MCF 10A (cell line): ENCODE measurements around the gene NFIX. TPM values are rescaled to one million over a fixed set of nuclear protein-coding genes. Genes with fewer than 3 reads are reported as not detected.

Experiments
- BruUV-seq: library from RNA; stranded (reverse); fragments of 400-500 nt; replicated peaks from 2 replicates; lab custom pipeline; 2021; lab: Mats Ljungman, UMichigan
- CTCF ChIA-PET: fragments of 300-600 bp; sonication (Branson Sonifier 250); formaldehyde crosslinking; extraction: SDS; loops from one replicate; lab custom pipeline; 2021; ENCODE audit warnings: antibody characterized with exemption, inconsistent platforms; lab: Yijun Ruan, JAX
- POLR2A ChIA-PET: fragments of 300-600, 350-650 bp; sonication (Branson Sonifier 250); formaldehyde crosslinking; extraction: SDS; loops from one replicate; lab custom pipeline; 2020; ENCODE audit warnings: antibody characterized with exemption, inconsistent platforms; lab: Yijun Ruan, JAX
- DNase-seq: peaks from one replicate; pipeline ENCODE4 v3.0.0-alpha.2; 2018; ENCODE audit not compliant: unreplicated experiment
- H3K27ac Mint-ChIP-seq: one replicate; pipeline ENCODE4 v1.8.0; 2022; ENCODE audit warnings: mild to moderate bottlenecking, low read depth, mixed read lengths; ENCODE audit not compliant: unreplicated experiment
- H3K27me3 Mint-ChIP-seq: one replicate; pipeline ENCODE4 v1.8.0; 2022; ENCODE audit warnings: mixed read lengths; ENCODE audit not compliant: insufficient read depth, unreplicated experiment
- H3K36me3 Mint-ChIP-seq: one replicate; pipeline ENCODE4 v1.8.0; 2022; ENCODE audit warnings: mild to moderate bottlenecking, moderate library complexity, mixed read lengths; ENCODE audit not compliant: insufficient read depth, unreplicated experiment
- H3K4me1 Mint-ChIP-seq: one replicate; pipeline ENCODE4 v1.8.0; 2022; ENCODE audit warnings: mixed read lengths; ENCODE audit not compliant: insufficient read depth, unreplicated experiment
- H3K4me3 Mint-ChIP-seq: one replicate; pipeline ENCODE4 v1.8.0; 2022; ENCODE audit warnings: mild to moderate bottlenecking, moderate library complexity, mixed read lengths; ENCODE audit not compliant: unreplicated experiment
- H3K9me3 Mint-ChIP-seq: one replicate; pipeline ENCODE4 v1.8.0; 2022; ENCODE audit warnings: mixed read lengths; ENCODE audit not compliant: unreplicated experiment
- CTCF ChIP-seq: fragments of 200-600 bp; IDR thresholded peaks from one replicate; pipeline ENCODE4 v1.8.0; 2022; ENCODE audit warnings: antibody characterized with exemption, mild to moderate bottlenecking; ENCODE audit not compliant: unreplicated experiment
- intact Hi-C: fragments of 100-400 bp; cut with micrococcal nuclease; formaldehyde crosslinking; loops from 2 replicates; pipeline ENCODE4 v1.14.1; 2022
- total RNA-seq: library from RNA; stranded (reverse); gene quantifications from 2 replicates; pipeline ENCODE4 v1.2.3, GENCODE V29; 2022

Gene NFIX
- total RNA-seq, 1 experiment from 2014 or later = 27.2 TPM

- Mint-ChIP-seq H3K4me3 (peak overlapping the region; percentile 69), H3K36me3 (peaks cover 6% of the 10 kb centered on the region), H3K27me3 (no peaks in the 10 kb centered on the region), H3K9me3 (no peaks in the 10 kb centered on the region), H3K4me1 (peaks cover 48% of the 10 kb centered on the region), H3K27ac (peak overlapping the region; percentile 69)
- BruUV-seq = no TSS peak
- TF ChIP-seq CTCF = no peak
- ChIA-PET CTCF (interaction anchor here (0.6 to 2.3 kb wide), 8 partner anchors 17 to 655 kb away, joined by 3 to 8 read pairs (median 4); partner anchors contain the start of gene TRMT1), POLR2A (interaction anchor here (0.5 to 3.1 kb wide), 14 partner anchors 8 to 725 kb away, joined by 3 to 30 read pairs (median 4); a partner anchor contains a TSS)
- intact Hi-C loops = loop anchor here (5.0 kb wide), 1 partner anchor 39 kb away; no protein-coding TSS in a partner anchor
- peak; percentile 94 for DNase-seq
These were observed 27.8 kb downstream of the NFIX start for GRCh38 chr19:13022859-13023636.

DNA sequence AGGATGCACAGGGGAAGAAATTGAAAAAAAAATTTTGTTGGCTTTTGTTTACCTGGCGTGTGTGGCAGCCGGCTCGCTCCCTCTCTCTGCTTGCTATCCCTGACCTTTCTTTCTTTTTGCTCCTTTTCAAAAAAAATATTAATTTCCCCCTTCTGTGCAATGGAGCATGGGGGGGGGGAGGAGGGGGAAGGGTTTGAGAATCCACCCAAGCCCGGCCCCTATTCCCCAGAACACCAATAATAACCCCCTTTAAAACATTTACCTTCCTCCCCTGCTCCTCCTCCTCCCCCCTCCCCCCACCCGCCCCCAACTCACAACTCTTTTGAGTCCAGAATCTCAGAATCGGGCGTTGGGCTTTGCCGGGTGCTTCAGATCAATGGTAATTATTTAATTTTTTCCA, 28.4 kb downstream of the NFIX start:
- intact Hi-C loops = loop anchor here (5.0 kb wide), 1 partner anchor 39 kb away; no protein-coding TSS in a partner anchor
- peak overlapping the region; percentile 69 for H3K27ac Mint-ChIP-seq
- H3K9me3 Mint-ChIP-seq = no peaks in the 10 kb centered on the region
- DNase-seq = no peak
- ChIA-PET POLR2A (interaction anchor here (0.5 to 3.5 kb wide), 15 partner anchors 8 to 724 kb away, joined by 3 to 45 read pairs (median 4); partner anchors contain the start of genes IER2 and STX10), CTCF (interaction anchor here (0.6 to 2.1 kb wide), 9 partner anchors 10 to 706 kb away, joined by 3 to 8 read pairs (median 4); no protein-coding TSS in a partner anchor)
- H3K4me1 Mint-ChIP-seq = peaks cover 48% of the 10 kb centered on the region
- peak overlapping the region; percentile 69 for H3K4me3 Mint-ChIP-seq
- H3K27me3 Mint-ChIP-seq = no peaks in the 10 kb centered on the region
- BruUV-seq = no TSS peak
- peaks cover 8% of the 10 kb centered on the region for H3K36me3 Mint-ChIP-seq
- TF ChIP-seq CTCF = no peak

- H3K9me3 Mint-ChIP-seq = no peaks in the 10 kb centered on the region
- H3K27me3 Mint-ChIP-seq = no peaks in the 10 kb centered on the region
- H3K4me3 Mint-ChIP-seq = peak overlapping the region; percentile 69
- no peak for TF ChIP-seq CTCF
- DNase-seq = no peak
- peaks cover 15% of the 10 kb centered on the region for H3K36me3 Mint-ChIP-seq
- peak overlapping the region; percentile 7 for H3K27ac Mint-ChIP-seq
- H3K4me1 Mint-ChIP-seq = peaks cover 48% of the 10 kb centered on the region
- BruUV-seq = no TSS peak
- POLR2A ChIA-PET = interaction anchor here (0.5 to 3.5 kb wide), 9 partner anchors 9 to 128 kb away, joined by 3 to 45 read pairs (median 4); partner anchors contain the start of genes IER2 and STX10
- intact Hi-C loops = loop anchor here (5.0 kb wide), 1 partner anchor 38 kb away; no protein-coding TSS in a partner anchor
- CTCF ChIA-PET = interaction anchor here (0.7 to 2.1 kb wide), 7 partner anchors 9 to 706 kb away, joined by 3 to 8 read pairs (median 5); no protein-coding TSS in a partner anchor
These were observed 29.1 kb downstream of the NFIX start for GRCh38 chr19:13024126-13024950.
